ENCODE results near the gene CRLF1. TPM values are rescaled to one million over a fixed set of nuclear protein-coding genes. Genes with fewer than 3 reads are reported as not detected.

Gene CRLF1
- total RNA-seq, 4 donors from 2014 or later: 14.9 to 61.6 (median 35.3) TPM

DNA sequence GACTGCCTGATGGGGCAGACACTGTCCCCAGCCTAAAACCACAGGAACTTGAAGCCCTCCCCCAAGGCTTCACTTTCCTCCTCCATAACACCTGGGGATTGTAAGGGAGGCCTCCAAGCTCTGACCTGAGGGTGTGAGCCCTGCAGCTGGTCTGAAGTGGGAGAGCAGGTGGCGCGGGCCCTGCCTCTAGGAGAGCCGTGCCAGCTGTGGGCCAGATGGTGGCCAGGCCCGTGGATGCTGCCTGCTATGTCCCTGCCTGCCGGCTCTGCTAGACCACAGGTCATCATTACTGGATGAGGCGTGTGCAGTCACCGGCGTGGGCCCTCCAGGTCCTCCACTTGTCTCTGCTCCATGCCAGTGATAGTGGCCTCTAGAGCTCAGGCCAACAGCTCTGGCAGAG lies 26.7 kb upstream of the CRLF1 start:
- ATAC-seq (no peak), DNase-seq (no peak)
- intact Hi-C loops (cut with DNase I; ENCODE audit: low total_unique reads): loop anchor here (10.0 kb wide), 1 partner anchor 681 kb away; no protein-coding TSS in a partner anchor
- no peak for TF ChIP-seq POLR2A (IDR thresholded peaks at IDR 0.05)
- TF ChIP-seq, protein P1, sequence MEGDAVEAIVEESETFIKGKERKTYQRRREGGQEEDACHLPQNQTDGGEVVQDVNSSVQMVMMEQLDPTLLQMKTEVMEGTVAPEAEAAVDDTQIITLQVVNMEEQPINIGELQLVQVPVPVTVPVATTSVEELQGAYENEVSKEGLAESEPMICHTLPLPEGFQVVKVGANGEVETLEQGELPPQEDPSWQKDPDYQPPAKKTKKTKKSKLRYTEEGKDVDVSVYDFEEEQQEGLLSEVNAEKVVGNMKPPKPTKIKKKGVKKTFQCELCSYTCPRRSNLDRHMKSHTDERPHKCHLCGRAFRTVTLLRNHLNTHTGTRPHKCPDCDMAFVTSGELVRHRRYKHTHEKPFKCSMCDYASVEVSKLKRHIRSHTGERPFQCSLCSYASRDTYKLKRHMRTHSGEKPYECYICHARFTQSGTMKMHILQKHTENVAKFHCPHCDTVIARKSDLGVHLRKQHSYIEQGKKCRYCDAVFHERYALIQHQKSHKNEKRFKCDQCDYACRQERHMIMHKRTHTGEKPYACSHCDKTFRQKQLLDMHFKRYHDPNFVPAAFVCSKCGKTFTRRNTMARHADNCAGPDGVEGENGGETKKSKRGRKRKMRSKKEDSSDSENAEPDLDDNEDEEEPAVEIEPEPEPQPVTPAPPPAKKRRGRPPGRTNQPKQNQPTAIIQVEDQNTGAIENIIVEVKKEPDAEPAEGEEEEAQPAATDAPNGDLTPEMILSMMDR (IDR thresholded peaks at IDR 0.05 in 4 of 5, conservative IDR thresholded peaks at IDR 0.05 in 1 of 5): no peak
- H3K36me3 ChIP-seq: no peaks in the 10 kb centered on the region
- H3K4me1 ChIP-seq: peaks cover 11 to 20% of the 10 kb centered on the region in 2 donors
- in situ Hi-C loops (cut with MboI; ENCODE audit: low sequenced_read_pairs in 4 of 4): no loop called here
- no peak overlapping the region for H3K4me3 ChIP-seq
- no peaks in the 10 kb centered on the region for H3K27me3 ChIP-seq
- no peak overlapping the region for H3K27ac ChIP-seq
- no peaks in the 10 kb centered on the region for H3K9me3 ChIP-seq

DNA sequence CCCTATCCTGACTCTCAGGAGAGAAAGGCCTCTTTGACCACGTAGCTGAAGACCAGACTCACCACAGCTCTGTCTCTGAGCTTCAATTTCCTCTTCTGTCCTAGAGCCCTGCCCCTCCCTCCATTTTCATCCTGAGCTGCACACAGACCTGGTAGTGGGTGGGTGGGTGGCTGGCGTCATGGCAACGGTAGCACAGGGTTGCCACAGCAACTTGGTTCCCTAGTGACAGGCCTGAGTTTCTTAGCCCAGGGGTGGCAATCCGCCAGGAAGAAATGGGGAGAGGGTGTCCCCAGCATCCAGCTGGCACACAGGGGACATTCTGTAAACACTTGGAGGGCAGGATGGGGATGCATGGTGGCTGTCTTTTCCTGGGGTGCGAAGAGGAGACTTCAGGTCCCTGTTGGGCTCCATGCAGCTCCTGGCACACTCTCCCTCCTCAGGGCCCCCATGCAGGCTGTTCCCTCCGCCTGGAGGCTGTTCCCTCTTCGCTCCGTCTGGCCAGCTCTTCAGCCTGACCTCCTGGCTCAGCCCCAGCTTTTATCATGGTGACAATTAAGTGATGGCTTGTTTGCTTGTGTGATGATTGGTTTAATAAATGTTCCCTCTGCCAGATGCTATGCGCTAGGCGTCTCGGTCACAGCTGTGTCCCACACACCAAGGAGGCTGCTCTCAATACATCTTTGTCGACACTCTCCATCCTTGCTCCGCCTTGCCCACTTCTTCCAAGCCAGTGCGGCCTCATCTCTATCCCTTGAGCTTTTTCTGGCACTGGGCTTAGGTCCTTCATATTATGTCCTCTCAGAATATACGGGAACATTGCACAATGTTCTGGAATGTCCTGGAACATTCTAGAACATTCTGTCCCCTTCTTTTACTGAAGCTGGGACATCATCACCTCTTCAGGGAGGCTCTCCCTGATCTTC lies 22.8 kb upstream of the CRLF1 start:
- H3K9me3 ChIP-seq: no peaks in the 10 kb centered on the region
- H3K36me3 ChIP-seq: no peaks in the 10 kb centered on the region
- H3K27me3 ChIP-seq: no peaks in the 10 kb centered on the region
- H3K4me3 ChIP-seq: no peak overlapping the region
- H3K27ac ChIP-seq: peak overlapping the region; percentile 51 to 77 (median 58)
- DNase-seq (peak; percentile 60 to 84), ATAC-seq (peak; percentile 88 to 95)
- in situ Hi-C loops (cut with MboI; ENCODE audit: low sequenced_read_pairs in 4 of 4) (no loop called here), intact Hi-C loops (cut with DNase I; ENCODE audit: low total_unique reads) (loop anchor here (10.0 kb wide), 1 partner anchor 685 kb away; no protein-coding TSS in a partner anchor)
- TF ChIP-seq, protein P1 (IDR thresholded peaks at IDR 0.05 in 4 of 5, conservative IDR thresholded peaks at IDR 0.05 in 1 of 5): no peak
- H3K4me1 ChIP-seq: peaks cover 0 to 4% of the 10 kb centered on the region in 2 donors

DNA sequence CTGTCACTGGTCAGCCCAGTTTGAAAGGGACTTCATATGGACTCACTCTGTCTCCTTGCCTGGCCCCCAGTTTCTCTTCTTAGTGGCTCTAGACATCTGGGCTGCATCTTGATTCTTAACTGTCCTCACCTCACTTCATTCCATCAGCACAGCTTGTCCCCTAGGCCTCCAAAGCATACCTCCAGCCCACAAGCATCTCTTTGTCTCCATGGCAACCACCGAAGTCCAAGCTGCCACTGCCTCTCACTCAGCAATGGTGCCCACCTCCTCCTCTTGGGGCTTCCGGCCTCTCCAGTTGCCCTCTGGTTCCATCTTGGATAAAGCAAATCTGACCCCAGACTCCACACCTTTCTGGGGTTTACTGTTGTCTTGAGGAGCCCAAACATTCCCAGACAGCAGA lies 20.3 kb upstream of the CRLF1 start:
- Histone ChIP-seq H3K27me3 (no peaks in the 10 kb centered on the region), H3K9me3 (no peaks in the 10 kb centered on the region), H3K27ac (no peak overlapping the region), H3K4me1 (peaks cover 0 to 4% of the 10 kb centered on the region in 2 donors), H3K4me3 (no peak overlapping the region), H3K36me3 (no peaks in the 10 kb centered on the region)
- no peak for TF ChIP-seq POLR2A (IDR thresholded peaks at IDR 0.05)
- TF ChIP-seq, protein P1 (IDR thresholded peaks at IDR 0.05 in 4 of 5, conservative IDR thresholded peaks at IDR 0.05 in 1 of 5): no peak
- ATAC-seq (no peak), DNase-seq (no peak)
- in situ Hi-C loops (cut with MboI; ENCODE audit: low sequenced_read_pairs in 4 of 4): no loop called here
- intact Hi-C loops (cut with DNase I; ENCODE audit: low total_unique reads): no loop called here

DNA sequence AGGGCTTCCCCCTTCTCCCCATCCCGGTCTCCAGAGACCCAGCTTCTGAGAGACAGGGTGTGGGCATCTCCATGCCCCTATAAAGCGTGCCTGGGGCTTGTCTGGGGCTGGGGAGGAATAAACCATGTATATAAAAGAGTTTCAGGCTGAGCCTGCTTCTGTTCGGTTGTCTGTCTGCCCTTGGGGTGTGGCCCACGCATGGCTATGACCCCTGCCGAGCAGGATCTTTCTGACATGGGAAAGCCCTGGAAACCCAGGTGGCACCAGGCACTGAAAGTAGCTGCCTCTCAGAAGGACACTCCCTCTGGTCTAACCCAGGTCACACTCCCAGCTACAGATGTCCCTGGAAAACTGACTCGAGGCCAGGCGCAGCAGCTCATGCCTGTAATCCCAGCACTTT lies 14.3 kb upstream of the CRLF1 start:
- intact Hi-C loops (cut with DNase I; ENCODE audit: low total_unique reads) (no loop called here), in situ Hi-C loops (cut with MboI; ENCODE audit: low sequenced_read_pairs in 4 of 4) (no loop called here)
- no peak overlapping the region for H3K27ac ChIP-seq
- no peaks in the 10 kb centered on the region for H3K9me3 ChIP-seq
- H3K27me3 ChIP-seq: peaks cover 0 to 9% (median 3%) of the 10 kb centered on the region in 3 donors
- no peaks in the 10 kb centered on the region for H3K36me3 ChIP-seq
- no peaks in the 10 kb centered on the region for H3K4me1 ChIP-seq
- no peak for TF ChIP-seq POLR2A (IDR thresholded peaks at IDR 0.05)
- TF ChIP-seq, protein P1 (IDR thresholded peaks at IDR 0.05 in 4 of 5, conservative IDR thresholded peaks at IDR 0.05 in 1 of 5): no peak
- no peak for DNase-seq
- ATAC-seq: no peak
- no peak overlapping the region for H3K4me3 ChIP-seq

Data from gastrocnemius medialis (tissue), 4 donors.